Osteoblast (primary cell): ENCODE data around the gene GFRA1. TPM values are rescaled to one million over a fixed set of nuclear protein-coding genes. Genes with fewer than 3 reads are reported as not detected.

Source experiments
- DNase-seq: peaks from one replicate; pipeline ENCODE4 v3.0.0; 2011; ENCODE audit warnings: low spot score, mixed read lengths; ENCODE audit not compliant: insufficient read length; ENCODE audit errors: missing footprints
- H2AFZ ChIP-seq: 2 replicates; pipeline ENCODE4 v1.6.0; 2011; ENCODE audit warnings: mild to moderate bottlenecking, low read length
- H3K27ac ChIP-seq: 2 replicates; pipeline ENCODE4 v1.5.1; 2011; ENCODE audit warnings: mild to moderate bottlenecking, low read depth, low read length, moderate library complexity
- H3K27me3 ChIP-seq: 2 replicates; pipeline ENCODE4 v1.6.0; 2012; ENCODE audit warnings: mild to moderate bottlenecking, control low read depth, inconsistent platforms, low read length, moderate library complexity; ENCODE audit not compliant: insufficient read depth
- H3K36me3 ChIP-seq: 2 replicates; pipeline ENCODE4 v1.5.1; 2011; ENCODE audit warnings: mild to moderate bottlenecking, low read length, control low read depth, moderate library complexity; ENCODE audit not compliant: insufficient read depth
- H3K4me1 ChIP-seq: 2 replicates; pipeline ENCODE4 v1.5.1; 2011; ENCODE audit warnings: mild to moderate bottlenecking, low read length, control low read depth, moderate library complexity; ENCODE audit not compliant: insufficient read depth
- H3K4me2 ChIP-seq: 2 replicates; pipeline ENCODE4 v1.6.0; 2011; ENCODE audit warnings: mild to moderate bottlenecking, low read length; ENCODE audit not compliant: insufficient read depth
- H3K4me3 ChIP-seq: fragments of 200-600 bp; sonication (generic); 3 replicates; pipeline ENCODE4 v1.5.1; 2012; ENCODE audit warnings: mild to moderate bottlenecking, low read length, inconsistent platforms; ENCODE audit not compliant: insufficient read depth
- H3K79me2 ChIP-seq: 2 replicates; pipeline ENCODE4 v1.6.0; 2012; ENCODE audit warnings: mild to moderate bottlenecking, low read length, control low read depth, inconsistent platforms; ENCODE audit not compliant: insufficient read depth
- H3K9me3 ChIP-seq: 2 replicates; pipeline ENCODE4 v1.5.1; 2011; ENCODE audit warnings: low read depth, low read length, control low read depth
- H4K20me1 ChIP-seq: 2 replicates; pipeline ENCODE4 v1.6.0; 2012; ENCODE audit warnings: mild to moderate bottlenecking, low read length, control low read depth; ENCODE audit not compliant: insufficient read depth
- total RNA-seq: library from RNA; depleted of rRNA; stranded (reverse); fragments of >200 nt; gene quantifications from 2 replicates; pipeline ENCODE4 v1.2.3, GENCODE V29; 2012
- TF ChIP-seq, protein P1 (sequence below): IDR thresholded peaks from 2 replicates; pipeline ENCODE4 v1.5.1; 2011; ENCODE audit warnings: mild to moderate bottlenecking, low read depth, low read length, moderate library complexity; ENCODE audit errors: extremely low read depth

The GFRA1 gene
- total RNA-seq, 1 donor = 76.0 TPM

DNA sequence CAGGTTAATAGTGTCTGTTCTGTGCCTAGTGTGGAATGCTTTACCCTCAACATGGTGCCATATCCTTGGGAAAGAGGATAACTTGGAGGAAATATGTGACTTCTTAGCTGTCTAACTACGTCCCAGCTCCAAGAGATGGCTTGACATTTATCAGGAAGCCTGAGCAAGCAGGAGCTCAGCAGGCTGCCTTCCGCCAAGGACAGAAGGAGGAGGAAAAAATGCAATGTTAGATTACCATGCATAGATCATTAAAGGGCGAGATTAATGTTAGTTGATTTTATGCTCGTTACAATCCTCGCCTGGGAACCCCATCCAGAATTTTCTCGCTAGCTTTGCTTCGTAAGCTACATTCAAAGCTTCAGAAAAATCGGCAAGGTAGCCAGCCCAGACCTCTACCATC is 97.8 kb downstream of the GFRA1 start:
- TF ChIP-seq, protein P1, sequence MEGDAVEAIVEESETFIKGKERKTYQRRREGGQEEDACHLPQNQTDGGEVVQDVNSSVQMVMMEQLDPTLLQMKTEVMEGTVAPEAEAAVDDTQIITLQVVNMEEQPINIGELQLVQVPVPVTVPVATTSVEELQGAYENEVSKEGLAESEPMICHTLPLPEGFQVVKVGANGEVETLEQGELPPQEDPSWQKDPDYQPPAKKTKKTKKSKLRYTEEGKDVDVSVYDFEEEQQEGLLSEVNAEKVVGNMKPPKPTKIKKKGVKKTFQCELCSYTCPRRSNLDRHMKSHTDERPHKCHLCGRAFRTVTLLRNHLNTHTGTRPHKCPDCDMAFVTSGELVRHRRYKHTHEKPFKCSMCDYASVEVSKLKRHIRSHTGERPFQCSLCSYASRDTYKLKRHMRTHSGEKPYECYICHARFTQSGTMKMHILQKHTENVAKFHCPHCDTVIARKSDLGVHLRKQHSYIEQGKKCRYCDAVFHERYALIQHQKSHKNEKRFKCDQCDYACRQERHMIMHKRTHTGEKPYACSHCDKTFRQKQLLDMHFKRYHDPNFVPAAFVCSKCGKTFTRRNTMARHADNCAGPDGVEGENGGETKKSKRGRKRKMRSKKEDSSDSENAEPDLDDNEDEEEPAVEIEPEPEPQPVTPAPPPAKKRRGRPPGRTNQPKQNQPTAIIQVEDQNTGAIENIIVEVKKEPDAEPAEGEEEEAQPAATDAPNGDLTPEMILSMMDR = no peak
- Histone ChIP-seq H3K79me2 (no peaks in the 10 kb centered on the region), H3K27me3 (no peaks in the 10 kb centered on the region), H2AFZ (no peak overlapping the region), H3K27ac (no peak overlapping the region), H3K4me2 (no peak overlapping the region), H3K9me3 (no peaks in the 10 kb centered on the region), H4K20me1 (no peaks in the 10 kb centered on the region), H3K4me1 (peaks cover 5% of the 10 kb centered on the region), H3K4me3 (no peak overlapping the region), H3K36me3 (no peaks in the 10 kb centered on the region)
- no peak for DNase-seq

DNA sequence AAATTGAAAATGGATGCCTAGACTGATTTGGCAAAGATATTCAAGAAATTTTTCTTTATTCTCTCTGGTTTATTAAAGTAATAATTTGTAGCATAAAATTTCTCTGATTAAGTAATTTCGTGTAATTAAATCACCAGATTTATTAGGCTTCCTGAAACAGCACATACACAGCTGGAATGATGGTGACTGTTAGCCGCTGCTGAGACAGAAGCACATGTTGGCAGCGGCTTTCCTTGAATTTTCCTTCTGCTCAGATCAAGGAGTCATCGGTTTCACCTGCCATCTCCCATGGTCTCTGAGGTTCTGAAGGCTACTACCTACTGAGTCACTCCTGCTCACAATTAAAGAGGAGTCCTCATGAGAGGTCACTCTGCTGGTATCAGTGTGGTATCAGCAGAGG is 101.5 kb downstream of the GFRA1 start:
- Histone ChIP-seq H3K36me3 (no peaks in the 10 kb centered on the region), H3K9me3 (no peaks in the 10 kb centered on the region), H4K20me1 (no peaks in the 10 kb centered on the region), H2AFZ (no peak overlapping the region), H3K27me3 (no peaks in the 10 kb centered on the region), H3K4me3 (no peak overlapping the region), H3K4me1 (peaks cover 5% of the 10 kb centered on the region), H3K79me2 (no peaks in the 10 kb centered on the region), H3K4me2 (no peak overlapping the region), H3K27ac (no peak overlapping the region)
- TF ChIP-seq, protein P1 = no peak
- no peak for DNase-seq

DNA sequence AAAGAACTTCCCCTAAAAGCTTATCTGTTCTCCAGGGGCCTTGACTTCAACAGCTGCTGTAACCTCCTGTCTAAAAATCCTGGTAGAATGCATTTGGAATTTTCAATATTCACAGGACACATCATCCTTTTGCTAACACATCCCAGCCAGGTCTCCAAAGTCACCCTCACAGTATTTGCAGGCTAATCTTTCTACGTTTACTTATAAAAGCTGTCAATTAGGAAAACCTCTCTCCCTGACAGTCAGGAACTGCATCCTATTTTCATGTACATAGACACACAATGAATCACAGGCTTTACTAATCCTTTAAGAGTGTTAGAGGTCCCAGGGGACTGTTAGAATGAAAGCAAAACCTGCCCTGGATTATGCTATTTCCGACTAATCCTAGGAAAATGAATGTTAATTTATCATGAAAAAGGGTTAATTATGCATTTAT is 102.2 kb downstream of the GFRA1 start:
- Histone ChIP-seq H3K36me3 (no peaks in the 10 kb centered on the region), H3K27me3 (no peaks in the 10 kb centered on the region), H3K4me2 (peak overlapping the region; percentile 44), H2AFZ (no peak overlapping the region), H3K4me3 (no peak overlapping the region), H3K79me2 (no peaks in the 10 kb centered on the region), H3K27ac (no peak overlapping the region), H3K9me3 (no peaks in the 10 kb centered on the region), H4K20me1 (no peaks in the 10 kb centered on the region), H3K4me1 (peaks cover 5% of the 10 kb centered on the region)
- TF ChIP-seq, protein P1 = no peak
- DNase-seq = peak; percentile 83

DNA sequence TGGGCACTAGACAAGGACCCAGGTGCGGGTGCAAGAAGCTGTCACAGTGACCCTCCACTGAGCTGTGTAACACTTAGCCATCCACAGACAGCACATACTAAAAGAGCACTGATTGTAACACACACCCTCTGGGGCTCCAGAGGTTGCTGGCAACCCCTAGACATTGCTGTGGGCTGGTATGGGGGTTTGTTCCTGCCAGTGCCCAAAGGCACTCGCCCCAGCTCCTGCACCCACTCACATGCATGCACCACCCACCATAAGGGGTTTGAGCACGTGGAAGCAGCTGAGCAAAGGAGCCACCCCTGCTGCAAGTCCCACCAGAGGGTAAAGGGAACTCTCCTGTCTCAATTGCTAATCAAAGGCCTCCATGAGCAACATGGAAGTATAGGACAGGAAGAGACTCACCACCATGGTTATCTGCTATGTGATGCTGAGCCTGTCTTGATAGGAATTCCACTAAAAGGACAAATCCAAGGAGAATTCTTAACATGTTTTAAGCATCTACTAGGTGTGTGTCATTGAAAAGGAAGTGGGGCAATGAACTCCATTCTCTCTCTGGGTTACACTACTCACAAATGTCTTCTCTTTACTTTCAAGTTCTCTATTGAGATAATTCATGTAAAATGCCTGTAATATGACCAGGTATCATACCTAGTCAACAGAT is 103.1 kb downstream of the GFRA1 start:
- Histone ChIP-seq H3K4me1 (peaks cover 5% of the 10 kb centered on the region), H2AFZ (no peak overlapping the region), H3K27ac (no peak overlapping the region), H3K79me2 (no peaks in the 10 kb centered on the region), H4K20me1 (no peaks in the 10 kb centered on the region), H3K36me3 (no peaks in the 10 kb centered on the region), H3K4me2 (no peak overlapping the region), H3K4me3 (no peak overlapping the region), H3K9me3 (no peaks in the 10 kb centered on the region), H3K27me3 (no peaks in the 10 kb centered on the region)
- TF ChIP-seq, protein P1 = no peak
- DNase-seq = no peak
